ENCODE results near the gene QTRT2. TPM values are rescaled to one million over a fixed set of nuclear protein-coding genes. Genes with fewer than 3 reads are reported as not detected.

The QTRT2 gene
- total RNA-seq, 3 donors from 2014 or later = 17.9 to 29.1 (median 21.2) TPM

- intact Hi-C loops (cut with DNase I, micrococcal nuclease) = no loop called here
- no peak for TF ChIP-seq CTCF (IDR thresholded peaks at IDR 0.05)
- ATAC-seq = no peak
Observed at GRCh38 chr3:114132500-114132899, 76.0 kb downstream of the QTRT2 start.

DNA sequence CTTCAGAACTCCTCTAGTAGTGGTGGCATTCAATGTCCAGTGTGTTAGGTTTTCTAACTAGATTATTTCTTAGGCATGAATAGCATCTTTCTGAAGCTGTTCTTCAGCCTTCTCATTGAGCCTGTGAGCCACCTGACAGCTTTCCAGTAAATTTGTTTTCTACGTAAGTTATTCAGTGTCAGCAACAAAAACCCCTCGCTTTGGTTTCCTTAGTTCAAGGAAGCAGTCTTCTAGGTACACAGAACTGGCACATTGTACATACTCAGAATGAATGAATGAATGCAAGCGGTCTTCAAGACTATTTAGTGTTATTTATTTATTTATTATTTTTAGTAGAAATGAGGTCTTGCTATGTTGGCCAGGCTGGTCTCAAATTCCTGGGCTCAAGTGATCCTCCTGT lies 77.4 kb downstream of the QTRT2 start:
- no peaks in the 10 kb centered on the region for H3K4me1 ChIP-seq (ENCODE audit: low read depth)
- H3K4me3 ChIP-seq = no peak overlapping the region
- no peaks in the 10 kb centered on the region for H3K36me3 ChIP-seq (ENCODE audit: low read depth)
- intact Hi-C loops (cut with DNase I, micrococcal nuclease) = no loop called here
- ATAC-seq (no peak), DNase-seq (no peak)
- H3K9me3 ChIP-seq = no peaks in the 10 kb centered on the region
- no peak for TF ChIP-seq CTCF (IDR thresholded peaks at IDR 0.05)

More at GRCh38 chr3:114132500-114132899, 76.0 kb downstream of the QTRT2 start:
- no peak overlapping the region for H3K4me3 ChIP-seq
- H3K9me3 ChIP-seq = no peaks in the 10 kb centered on the region
- DNase-seq = no peak
- no peaks in the 10 kb centered on the region for H3K4me1 ChIP-seq (ENCODE audit: low read depth)
- H3K36me3 ChIP-seq (ENCODE audit: low read depth) = no peaks in the 10 kb centered on the region

Other genes with a start within 250 kb of the QTRT2 start
- 10 to 100 TPM in 1 of 3 donors, 1 to 10 TPM in 2; 5.7 to 19.5 (median 8.6) TPM for gene GRAMD1C, start 217.9 kb upstream of the QTRT2 start, total RNA-seq
- 10 to 100 TPM; 31.4 to 66.7 (median 36.1) TPM for gene ZDHHC23, start 108.7 kb upstream of the QTRT2 start, total RNA-seq
- gene CCDC191, start 211 bp upstream of the QTRT2 start, total RNA-seq = 1 to 10 TPM; 3.9 to 6.2 (median 5.0) TPM
- not detected for gene DRD3, start 122.3 kb downstream of the QTRT2 start, total RNA-seq
- under 1 TPM in 1 of 3 donors, not detected in 2; 0.19 TPM for gene ZNF80, start 180.8 kb downstream of the QTRT2 start, total RNA-seq
- 1 to 10 TPM in 1 of 3 donors, under 1 TPM in 2; 0.54 to 1.6 (median 0.84) TPM for gene TIGIT, start 237.3 kb downstream of the QTRT2 start, total RNA-seq

Measured in mucosa of descending colon (tissue), 3 donors.